GM23338 (cell line): Measurements from ENCODE around the gene PKHD1. TPM values are rescaled to one million over a fixed set of nuclear protein-coding genes. Genes with fewer than 3 reads are reported as not detected.

ENCODE experiments used
- ATAC-seq: fragments of 200-7000 bp; cut with Tn5 transposase; 3 replicates; pipeline ENCODE4 v1.9.1; 2020
- DNase-seq: peaks from one replicate; pipeline ENCODE4 v3.0.0-alpha.2; 2015; ENCODE audit warnings: low spot score
- H2AFZ ChIP-seq: fragments of 200-600 bp; sonication (generic); 2 replicates; pipeline ENCODE4 v1.8.0; 2016; ENCODE audit warnings: antibody characterized with exemption, mild to moderate bottlenecking, moderate library complexity
- H3F3A ChIP-seq: fragments of 200-600 bp; sonication (generic); replicated peaks from 2 replicates; pipeline ENCODE4 v1.8.0; 2017; ENCODE audit warnings: antibody characterized with exemption, mixed run types, low read depth
- H3K27ac ChIP-seq: fragments of 200-600 bp; sonication (generic); 2 replicates; pipeline ENCODE4 v1.6.1; 2016; ENCODE audit warnings: low read depth
- H3K27me3 ChIP-seq: fragments of 200-600 bp; sonication (generic); 2 replicates; pipeline ENCODE4 v1.8.0; 2016; ENCODE audit warnings: mild to moderate bottlenecking, mixed run types, moderate library complexity; ENCODE audit not compliant: insufficient read depth
- H3K36me3 ChIP-seq: fragments of 200-600 bp; sonication (generic); 2 replicates; pipeline ENCODE4 v1.8.0; 2016; ENCODE audit warnings: mild to moderate bottlenecking; ENCODE audit not compliant: insufficient read depth
- H3K4me1 ChIP-seq: fragments of 200-600 bp; sonication (generic); 2 replicates; pipeline ENCODE4 v1.8.0; 2016; ENCODE audit warnings: mild to moderate bottlenecking, moderate library complexity; ENCODE audit not compliant: insufficient read depth
- H3K4me2 ChIP-seq: fragments of 200-600 bp; sonication (generic); 2 replicates; pipeline ENCODE4 v1.7.1; 2017; ENCODE audit warnings: mixed run types
- H3K4me3 ChIP-seq: fragments of 200-600 bp; sonication (generic); 2 replicates; pipeline ENCODE4 v1.6.1; 2016; ENCODE audit warnings: mixed run types
- H3K79me2 ChIP-seq: fragments of 200-600 bp; sonication (generic); replicated peaks from 2 replicates; pipeline ENCODE4 v1.8.0; 2017; ENCODE audit warnings: mild to moderate bottlenecking; ENCODE audit not compliant: insufficient read depth
- H3K9me2 ChIP-seq: fragments of 200-600 bp; sonication (generic); 2 replicates; pipeline ENCODE4 v1.8.0; 2017; ENCODE audit not compliant: insufficient read depth
- H4K20me1 ChIP-seq: fragments of 200-600 bp; sonication (generic); replicated peaks from 2 replicates; pipeline ENCODE4 v1.8.0; 2017; ENCODE audit warnings: mild to moderate bottlenecking; ENCODE audit not compliant: insufficient read depth
- H3K27ac Mint-ChIP-seq: 2 replicates; pipeline ENCODE4 v1.8.0; 2020; ENCODE audit warnings: inconsistent platforms, mild to moderate bottlenecking, moderate library complexity, mixed read lengths
- H3K27me3 Mint-ChIP-seq: 3 replicates; pipeline ENCODE4 v1.8.0; 2022; ENCODE audit warnings: low read depth, mild to moderate bottlenecking, moderate library complexity, mixed read lengths, inconsistent platforms; ENCODE audit not compliant: insufficient read depth, poor library complexity
- H3K36me3 Mint-ChIP-seq: 3 replicates; pipeline ENCODE4 v1.8.0; 2021; ENCODE audit warnings: low read depth, mild to moderate bottlenecking, inconsistent platforms, moderate library complexity, mixed read lengths
- H3K4me1 Mint-ChIP-seq: 3 replicates; pipeline ENCODE4 v1.8.0; 2020; ENCODE audit warnings: mild to moderate bottlenecking, inconsistent platforms, mixed read lengths
- H3K4me3 Mint-ChIP-seq: 3 replicates; pipeline ENCODE4 v1.8.0; 2021; ENCODE audit warnings: moderate library complexity, mild to moderate bottlenecking, inconsistent platforms, mixed read lengths
- H3K9me3 Mint-ChIP-seq: 3 replicates; pipeline ENCODE4 v1.8.0; 2020; ENCODE audit warnings: moderate library complexity, mild to moderate bottlenecking, inconsistent platforms, mixed read lengths
- CREB1 ChIP-seq: fragments of 250-450 bp; sonication (Bioruptor Pico); IDR thresholded peaks from 2 replicates; pipeline ENCODE4 v1.5.0; 2020; ENCODE audit warnings: low read depth, mild to moderate bottlenecking, moderate library complexity
- ETS1 ChIP-seq: IDR thresholded peaks from 2 replicates; pipeline ENCODE4 v1.6.1; 2016; ENCODE audit warnings: antibody characterized with exemption
- EZH2 ChIP-seq: fragments of 200-600 bp; sonication (generic); IDR thresholded peaks from one replicate; pipeline ENCODE4 v1.8.0; 2017; ENCODE audit warnings: antibody characterized with exemption, mild to moderate bottlenecking, low read depth; ENCODE audit not compliant: unreplicated experiment
- JUNB ChIP-seq: IDR thresholded peaks from one replicate; pipeline ENCODE4 v1.6.1; 2016; ENCODE audit warnings: antibody characterized with exemption; ENCODE audit not compliant: unreplicated experiment
- NANOG ChIP-seq: IDR thresholded peaks from 2 replicates; pipeline ENCODE4 v1.6.1; 2016; ENCODE audit warnings: antibody characterized with exemption, borderline replicate concordance
- POLR2AphosphoS5 ChIP-seq: IDR thresholded peaks from 2 replicates; pipeline ENCODE4 v1.6.1; 2016; ENCODE audit warnings: antibody characterized with exemption, low read depth
- REST ChIP-seq: IDR thresholded peaks from one replicate; pipeline ENCODE4 v1.6.1; 2018; ENCODE audit warnings: antibody characterized with exemption; ENCODE audit not compliant: unreplicated experiment
- STAT1 ChIP-seq: IDR thresholded peaks from one replicate; pipeline ENCODE4 v1.6.1; 2016; ENCODE audit warnings: antibody characterized with exemption; ENCODE audit not compliant: unreplicated experiment
- ZNF114 ChIP-seq: fragments of 250-450 bp; sonication (Bioruptor Pico); IDR thresholded peaks from 2 replicates; pipeline ENCODE4 v1.5.0; 2020; ENCODE audit warnings: mild to moderate bottlenecking, moderate library complexity
- ZNF331 ChIP-seq: fragments of 250-450 bp; sonication (Bioruptor Pico); IDR thresholded peaks from 2 replicates; pipeline ENCODE4 v1.5.0; 2020; ENCODE audit warnings: low read depth, mild to moderate bottlenecking, moderate library complexity
- ZNF462 ChIP-seq: fragments of 250-450 bp; sonication (Bioruptor Pico); IDR thresholded peaks from 2 replicates; pipeline ENCODE4 v1.5.0; 2020; ENCODE audit warnings: mild to moderate bottlenecking, moderate library complexity
- polyA plus RNA-seq: library from polyadenylated mRNA; unstranded; fragments of >200 nt; fragmentation: Nextera tagmentation; extraction: Ambion mirVana; gene quantifications from 2 replicates; pipeline ENCODE4 v1.2.1, GENCODE V29; 2016
- total RNA-seq: library from RNA; depleted of rRNA; stranded (reverse); fragments of >200 nt; shearing (Covaris generic); gene quantifications from 2 replicates; pipeline ENCODE4 v1.2.3, GENCODE V29; 2014

The PKHD1 gene
- total and polyA plus RNA-seq, 2 experiments from 2014 or later, result 0.03 to 0.07 TPM

- H3K4me3 ChIP-seq, result no peak overlapping the region
- TF ChIP-seq JUNB (no peak), POLR2AphosphoS5 (no peak), NANOG (no peak), CREB1 (CRISPR knock-in tag) (no peak), EZH2 (no peak)
- no peak overlapping the region for H3K4me2 ChIP-seq
- no peaks in the 10 kb centered on the region for H3K4me1 ChIP-seq
- H3K27me3 ChIP-seq, result no peaks in the 10 kb centered on the region
- no peaks in the 10 kb centered on the region for H4K20me1 ChIP-seq
- H3K36me3 Mint-ChIP-seq, result no peaks in the 10 kb centered on the region
- H3K4me1 Mint-ChIP-seq, result no peaks in the 10 kb centered on the region
- no peaks in the 10 kb centered on the region for H3K9me2 ChIP-seq
- no peak overlapping the region for H2AFZ ChIP-seq
- no peak overlapping the region for H3K4me3 Mint-ChIP-seq
- no peak overlapping the region for H3K27ac Mint-ChIP-seq
- H3K36me3 ChIP-seq, result no peaks in the 10 kb centered on the region
- no peak for ATAC-seq
- H3K9me3 Mint-ChIP-seq, result no peaks in the 10 kb centered on the region
- no peak for DNase-seq
- no peak overlapping the region for H3K27ac ChIP-seq
- H3F3A ChIP-seq, result no peaks in the 10 kb centered on the region
- H3K27me3 Mint-ChIP-seq, result no peaks in the 10 kb centered on the region
- no peaks in the 10 kb centered on the region for H3K79me2 ChIP-seq
Observed at GRCh38 chr6:51654647-51655046, 432.8 kb downstream of the PKHD1 start.

- Histone ChIP-seq H3K4me2 (no peak overlapping the region), H2AFZ (no peak overlapping the region), H4K20me1 (no peaks in the 10 kb centered on the region), H3K9me2 (no peaks in the 10 kb centered on the region), H3K4me1 (no peaks in the 10 kb centered on the region), H3K27ac (no peak overlapping the region), H3F3A (no peaks in the 10 kb centered on the region), H3K27me3 (no peaks in the 10 kb centered on the region), H3K36me3 (no peaks in the 10 kb centered on the region), H3K4me3 (no peak overlapping the region), H3K79me2 (no peaks in the 10 kb centered on the region)
- no peak for DNase-seq
- H3K27ac Mint-ChIP-seq, result no peak overlapping the region
- no peaks in the 10 kb centered on the region for H3K36me3 Mint-ChIP-seq
- peaks cover 2% of the 10 kb centered on the region for H3K27me3 Mint-ChIP-seq
- TF ChIP-seq POLR2AphosphoS5 (no peak), ZNF462 (no peak), ETS1 (no peak), REST (no peak), NANOG (no peak), ZNF114 (no peak), STAT1 (no peak), CREB1 (CRISPR knock-in tag) (no peak), ZNF331 (no peak)
- no peaks in the 10 kb centered on the region for H3K9me3 Mint-ChIP-seq
- no peak for ATAC-seq
- no peak overlapping the region for H3K4me3 Mint-ChIP-seq
- no peaks in the 10 kb centered on the region for H3K4me1 Mint-ChIP-seq
Observed at GRCh38 chr6:51651132-51651817, 436.1 kb downstream of the PKHD1 start.
